AG08395 (cell line): ENCODE results near the gene GDF11.
"Not testable (repeated sequence)": the region's sequence is repeated elsewhere in the genome, so short reads cannot be mapped to it uniquely, and the experiment has no call there.

Experiments used
- DNase-seq: peaks from one replicate; pipeline ENCODE4 v3.0.0; 2012; ENCODE audit warnings: mixed read lengths, low spot score

Gene GDF11

DNA sequence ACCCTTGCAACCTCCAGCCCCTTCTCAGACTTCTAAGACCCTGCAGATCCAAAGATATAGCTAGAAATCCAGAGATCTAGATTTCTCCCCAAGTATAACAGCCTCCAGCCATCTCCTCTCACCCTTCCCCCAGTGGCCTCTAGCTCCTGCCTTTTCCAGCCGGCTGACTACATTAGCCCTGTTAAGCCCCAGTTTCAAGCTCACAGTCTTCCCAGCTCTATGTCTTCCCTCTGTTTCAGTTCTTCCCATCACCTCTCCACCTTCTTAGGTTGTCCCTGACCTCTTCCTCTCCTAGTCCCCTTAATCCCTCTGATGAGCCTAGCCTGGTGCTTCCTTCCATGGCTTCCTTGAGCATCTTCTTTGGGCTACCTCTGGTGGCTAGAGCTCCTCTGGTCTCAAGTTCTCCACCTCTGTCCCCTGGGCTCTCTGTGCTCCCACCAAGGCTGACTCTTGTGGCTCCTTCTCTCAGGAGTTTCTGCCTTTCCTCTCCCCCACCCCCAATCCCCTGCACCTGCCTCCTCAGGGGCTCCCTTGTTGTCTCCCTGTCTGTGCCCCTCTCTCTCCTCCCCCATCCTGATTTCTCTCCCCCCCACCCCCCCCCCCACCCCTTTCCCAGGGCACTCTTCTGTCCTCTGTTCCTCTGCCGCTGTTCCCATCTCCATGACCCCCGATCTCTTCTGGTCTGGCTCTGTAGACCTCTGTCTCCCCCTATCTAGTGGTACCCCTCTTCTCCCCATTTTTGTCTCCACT, 816 bp upstream of the GDF11 start:
- DNase-seq, result no peak

DNA sequence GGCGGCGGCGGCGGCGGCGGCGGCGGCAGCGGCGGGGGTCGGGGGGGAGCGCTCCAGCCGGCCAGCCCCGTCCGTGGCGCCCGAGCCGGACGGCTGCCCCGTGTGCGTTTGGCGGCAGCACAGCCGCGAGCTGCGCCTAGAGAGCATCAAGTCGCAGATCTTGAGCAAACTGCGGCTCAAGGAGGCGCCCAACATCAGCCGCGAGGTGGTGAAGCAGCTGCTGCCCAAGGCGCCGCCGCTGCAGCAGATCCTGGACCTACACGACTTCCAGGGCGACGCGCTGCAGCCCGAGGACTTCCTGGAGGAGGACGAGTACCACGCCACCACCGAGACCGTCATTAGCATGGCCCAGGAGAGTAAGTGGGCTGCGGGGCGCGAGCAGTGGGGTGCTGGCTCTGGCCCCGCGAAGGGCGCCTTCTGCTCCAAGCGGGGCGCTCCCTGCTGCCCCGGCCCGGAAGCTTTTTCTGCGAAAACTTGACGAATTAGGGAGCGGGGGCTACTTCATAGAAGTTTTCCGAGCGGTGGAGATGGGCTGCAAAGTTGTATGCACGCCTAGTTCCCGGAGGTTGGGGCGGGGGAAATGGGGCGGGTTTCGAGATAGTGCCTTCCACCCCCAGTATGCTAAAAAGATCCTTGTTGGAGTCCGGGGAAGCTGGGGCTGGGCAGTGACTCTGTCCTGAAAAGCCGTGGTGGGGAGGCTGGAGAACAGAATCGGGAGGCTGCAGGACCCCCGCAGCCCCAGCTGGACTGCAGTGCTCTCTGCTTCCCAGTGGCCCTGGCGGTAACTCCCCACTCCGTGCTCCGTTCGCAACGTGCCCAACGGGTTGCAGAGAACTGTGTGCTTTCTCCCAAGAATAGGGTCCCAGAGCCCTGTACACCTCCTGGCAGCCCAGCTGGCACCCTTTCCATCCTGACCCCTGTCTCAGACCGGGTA, 751 bp downstream of the GDF11 start:
- DNase-seq, result peak; percentile 62

DNA sequence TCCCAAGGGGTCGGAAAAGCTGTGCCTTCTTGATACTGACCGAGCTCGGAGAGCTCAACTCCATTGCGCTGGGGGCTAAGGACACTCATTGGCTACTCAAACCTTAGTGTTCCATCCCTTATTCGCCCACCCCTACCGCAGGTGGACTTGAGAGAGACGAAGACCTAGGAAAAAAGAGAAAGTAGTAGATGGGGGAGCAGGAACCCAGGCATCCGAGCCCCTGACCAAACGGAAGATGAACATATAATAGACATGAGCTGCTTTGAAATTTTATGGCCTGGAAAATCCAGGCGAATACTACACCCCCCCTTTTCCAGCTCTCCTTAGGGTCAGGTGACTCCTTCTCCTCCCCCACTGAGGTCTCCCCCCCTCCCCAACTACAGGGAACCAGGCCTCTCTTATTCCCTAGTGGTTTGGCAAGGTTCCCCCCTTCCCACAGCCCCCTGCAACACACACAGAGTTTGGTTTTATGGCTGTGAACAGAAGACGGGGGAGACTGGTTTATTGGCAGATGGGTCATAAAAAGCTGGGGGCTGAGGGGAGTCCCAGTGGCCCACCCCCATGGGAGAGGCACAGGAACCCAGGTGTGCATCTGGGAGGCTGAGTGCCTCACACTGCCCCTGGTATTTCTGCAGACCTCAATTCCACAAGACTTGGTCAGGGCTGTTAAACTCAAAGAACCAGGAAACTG, 1.6 kb downstream of the GDF11 start:
- DNase-seq, result no peak

DNA sequence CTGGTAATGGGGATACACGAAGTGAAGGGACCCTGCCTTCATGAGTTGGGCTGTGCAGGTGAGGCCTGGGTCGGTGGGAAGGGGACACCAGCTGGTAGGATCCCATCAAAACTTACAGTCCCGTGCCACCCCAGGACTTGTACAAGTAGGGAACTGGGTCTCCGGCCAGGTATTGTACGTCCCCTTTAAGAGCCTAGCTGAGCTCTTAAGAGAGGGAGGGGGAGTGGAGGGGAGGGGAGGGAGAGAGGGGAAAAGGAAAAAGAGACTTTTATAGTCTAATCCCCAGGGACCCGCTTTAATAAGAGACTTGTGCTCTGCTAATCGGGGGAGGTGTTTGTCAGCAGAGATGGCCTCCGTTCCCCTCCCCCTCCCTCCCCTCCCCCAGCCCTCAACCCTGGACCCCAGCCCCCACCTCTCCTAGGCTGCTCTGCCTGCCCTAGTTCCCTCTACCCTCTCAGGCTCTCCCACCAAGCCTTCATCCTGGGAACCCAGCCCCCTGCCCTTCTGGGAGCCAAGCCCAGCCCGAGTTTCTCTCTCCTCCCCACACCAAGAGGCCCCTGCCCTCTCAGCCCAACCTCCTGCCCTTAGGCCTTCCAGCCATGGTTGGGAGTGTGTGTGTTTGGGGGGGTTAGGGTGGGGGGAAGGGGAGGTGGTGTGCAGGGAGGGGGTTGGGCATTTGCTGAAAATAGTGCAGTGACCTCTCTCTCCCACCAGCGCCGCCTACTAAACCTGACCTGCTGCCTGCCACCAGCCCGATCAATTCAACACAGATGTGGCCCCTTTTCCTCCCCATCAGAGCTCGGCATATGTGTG, 2.6 kb downstream of the GDF11 start:
- DNase-seq, result no peak

DNA sequence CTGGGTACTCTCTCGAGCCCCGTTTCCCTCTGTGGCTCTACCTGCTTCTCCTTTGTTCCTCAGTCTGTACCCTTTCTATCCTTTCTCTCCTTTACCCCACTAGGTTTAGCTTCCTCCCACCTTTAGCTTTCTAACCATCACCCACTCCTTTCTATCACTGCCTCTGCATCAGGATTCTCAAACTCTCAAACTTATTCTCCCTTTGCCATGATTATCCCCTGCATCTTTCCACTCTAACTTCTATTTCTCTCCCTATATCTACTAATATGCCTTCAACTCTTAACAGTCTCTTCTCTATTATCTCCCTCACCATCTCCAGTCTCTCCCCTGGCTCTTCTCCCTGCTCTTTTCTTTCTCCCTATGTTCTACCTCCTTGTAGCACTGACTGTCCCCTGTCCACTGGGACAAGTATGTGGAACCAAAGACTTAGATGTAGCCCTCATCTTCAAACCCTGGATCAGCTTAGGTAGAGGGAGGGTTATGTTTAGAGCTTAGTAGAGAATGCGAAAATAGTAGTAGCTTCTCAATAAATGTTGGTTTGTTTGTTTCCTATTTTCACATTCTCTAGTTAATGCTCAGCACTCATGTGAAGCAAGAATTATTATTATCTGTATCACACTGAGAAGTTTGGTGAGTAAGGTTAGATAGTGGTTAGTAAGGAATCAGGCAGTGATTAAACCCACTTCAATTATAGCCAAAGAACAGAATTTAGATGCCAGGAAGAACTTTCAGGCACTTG, 3.4 kb downstream of the GDF11 start:
- peak; percentile 17 for DNase-seq

DNA sequence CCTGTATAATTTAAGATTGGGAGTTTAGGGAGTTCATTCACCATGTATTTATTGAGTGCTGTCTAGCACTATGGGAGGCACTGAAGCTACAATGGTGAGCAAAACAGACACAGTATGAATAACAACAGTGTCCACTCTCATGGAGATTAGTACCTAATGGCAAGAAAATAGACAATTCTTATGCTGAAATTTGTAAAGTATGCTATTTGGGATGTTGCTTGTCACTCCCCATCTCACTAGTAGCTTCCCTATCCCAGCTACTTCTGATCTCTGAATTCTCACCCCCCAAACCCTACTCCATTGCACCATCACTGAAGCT, 4.0 kb downstream of the GDF11 start:
- no peak for DNase-seq

DNA sequence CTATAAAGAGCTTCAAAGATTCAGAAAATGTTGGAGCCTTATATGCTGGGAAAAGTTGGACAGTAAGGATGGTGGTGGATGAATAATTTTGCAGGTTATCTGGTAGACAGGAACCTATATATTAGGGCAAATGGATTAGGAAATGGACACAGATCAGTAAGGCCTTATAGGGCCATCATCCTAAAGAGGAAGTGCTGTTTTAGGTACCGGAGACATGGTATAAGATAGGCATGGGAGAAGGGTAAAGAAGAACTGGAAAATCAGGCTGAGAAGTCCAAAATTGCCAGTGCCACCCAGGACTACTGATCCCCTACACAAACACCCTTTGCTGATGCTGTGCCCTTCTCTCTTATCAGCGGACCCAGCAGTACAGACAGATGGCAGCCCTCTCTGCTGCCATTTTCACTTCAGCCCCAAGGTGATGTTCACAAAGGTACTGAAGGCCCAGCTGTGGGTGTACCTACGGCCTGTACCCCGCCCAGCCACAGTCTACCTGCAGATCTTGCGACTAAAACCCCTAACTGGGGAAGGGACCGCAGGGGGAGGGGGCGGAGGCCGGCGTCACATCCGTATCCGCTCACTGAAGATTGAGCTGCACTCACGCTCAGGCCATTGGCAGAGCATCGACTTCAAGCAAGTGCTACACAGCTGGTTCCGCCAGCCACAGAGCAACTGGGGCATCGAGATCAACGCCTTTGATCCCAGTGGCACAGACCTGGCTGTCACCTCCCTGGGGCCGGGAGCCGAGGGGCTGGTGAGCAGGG, 5.5 kb downstream of the GDF11 start:
- no peak for DNase-seq

DNA sequence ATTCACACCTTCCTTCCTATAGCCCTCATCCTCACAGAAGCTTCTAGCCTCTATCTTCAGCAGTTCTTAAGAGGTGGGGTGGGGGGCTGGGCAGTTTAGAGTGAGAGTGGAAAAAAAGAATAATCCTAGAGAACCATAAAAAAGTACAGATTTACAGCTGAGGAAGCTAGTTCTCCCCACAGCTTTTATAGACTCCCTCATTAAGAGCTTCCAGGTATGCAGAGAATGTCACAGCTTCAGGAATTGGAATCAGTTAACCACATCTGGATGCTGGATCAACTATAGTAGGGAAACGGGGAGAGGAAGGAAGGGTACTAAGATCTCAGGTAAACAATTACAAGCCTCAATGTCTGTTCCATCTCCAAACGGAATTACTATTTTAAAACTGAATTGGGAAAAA, 12.3 kb downstream of the GDF11 start:
- DNase-seq, result no peak

DNA sequence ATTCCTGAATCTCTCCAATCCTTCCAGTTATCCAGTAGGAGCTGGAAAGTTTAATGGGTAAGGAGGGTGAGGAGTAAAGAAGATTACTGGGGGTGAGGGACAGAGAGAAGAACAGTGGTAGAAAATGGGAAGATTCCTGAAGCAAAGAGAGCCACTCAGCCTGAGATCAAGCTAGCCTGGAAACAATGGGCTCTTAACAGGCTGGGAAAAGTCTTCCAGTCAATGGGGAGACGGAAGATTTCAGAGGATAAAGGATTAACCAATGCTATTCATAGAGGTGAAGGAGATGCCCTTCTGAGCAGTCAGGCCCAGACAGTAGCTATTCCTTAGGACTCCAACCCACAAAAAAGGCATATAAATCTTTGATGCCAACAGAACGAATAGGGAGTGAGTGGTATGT, 14.8 kb downstream of the GDF11 start:
- no peak for DNase-seq

DNA sequence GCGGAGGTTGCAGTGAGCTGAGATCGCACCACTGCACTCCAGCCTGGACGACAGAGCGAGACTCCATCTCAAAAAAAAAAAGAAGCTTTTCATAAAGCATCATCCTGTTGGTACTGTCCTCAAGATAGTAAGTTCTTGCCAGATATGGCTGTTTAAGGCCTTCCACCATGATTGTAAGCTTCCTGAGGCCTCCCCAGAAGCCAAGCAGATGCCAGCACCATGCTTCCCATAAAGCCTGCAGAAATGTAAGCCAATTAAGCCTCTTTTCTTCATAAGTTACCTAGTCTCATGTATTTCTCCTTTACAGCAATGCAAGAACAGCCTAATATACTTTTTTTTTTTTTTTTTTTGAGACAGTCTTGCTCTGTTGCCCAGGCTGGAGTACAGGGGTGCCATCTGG, 15.7 kb downstream of the GDF11 start:
- DNase-seq, result not testable (repeated sequence)

DNA sequence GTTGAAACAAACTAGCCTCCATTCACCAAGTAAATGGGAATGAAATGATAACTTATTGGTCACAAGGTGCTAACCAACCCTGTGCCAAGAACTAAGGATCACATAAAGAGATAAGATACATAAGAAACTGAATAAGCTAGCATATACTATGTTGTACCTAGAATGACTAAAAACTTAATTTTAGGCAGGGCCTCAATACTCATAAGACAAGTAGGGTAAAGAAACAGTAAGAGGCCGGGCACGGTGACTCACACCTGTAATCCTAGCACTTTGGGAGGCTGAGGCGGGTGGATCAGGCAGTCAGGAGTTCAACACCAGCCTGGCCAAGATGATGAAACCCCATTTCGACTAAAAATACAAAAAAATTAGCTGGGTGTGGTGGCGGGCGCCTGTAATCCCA, 17.7 kb downstream of the GDF11 start:
- DNase-seq, result no peak

DNA sequence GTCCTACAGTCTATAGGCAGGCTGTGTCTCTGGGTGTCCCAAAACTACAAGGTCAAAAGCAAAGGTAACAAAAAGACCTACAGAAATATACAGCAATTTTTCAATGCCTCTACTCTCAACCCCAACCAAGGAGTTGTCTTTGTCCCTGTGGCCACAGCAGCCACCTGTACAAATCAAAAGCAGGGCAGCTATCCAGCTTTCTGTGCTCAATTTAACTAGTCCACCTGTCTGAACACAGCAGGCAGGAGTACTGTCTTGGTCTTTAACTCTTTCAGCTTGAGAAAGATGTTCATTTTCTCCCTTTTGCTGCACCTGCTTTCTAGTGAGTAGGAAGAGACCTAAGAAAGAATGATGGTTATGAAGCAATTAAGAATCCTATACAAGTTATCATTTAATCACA, 19.7 kb downstream of the GDF11 start:
- no peak for DNase-seq

DNA sequence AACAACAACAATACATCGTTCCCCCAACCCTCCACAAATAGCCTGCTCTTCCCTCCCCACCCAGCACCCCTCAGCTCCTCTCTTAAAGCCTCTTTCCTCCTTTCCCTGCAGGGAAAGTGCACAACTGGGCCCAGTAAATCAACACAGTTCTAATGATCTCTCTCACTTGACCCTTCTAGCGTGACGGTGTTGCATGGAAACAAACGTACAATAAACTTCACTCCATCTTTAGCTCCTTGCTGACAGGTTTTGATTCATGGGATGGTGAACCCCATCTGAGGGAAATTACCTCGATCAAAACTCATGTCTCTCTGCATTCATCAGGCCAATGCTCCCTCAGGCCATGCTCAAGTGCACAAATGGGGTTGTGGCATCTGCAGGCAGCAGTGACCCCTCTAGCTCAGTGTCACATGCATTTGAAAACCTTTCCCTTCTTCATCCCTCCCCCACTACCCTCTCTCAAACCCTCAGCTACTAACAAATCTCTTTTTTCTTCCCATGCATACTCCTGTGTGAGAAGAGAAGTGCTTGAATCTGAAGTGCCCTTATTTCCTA, 22.9 kb downstream of the GDF11 start:
- no peak for DNase-seq

DNA sequence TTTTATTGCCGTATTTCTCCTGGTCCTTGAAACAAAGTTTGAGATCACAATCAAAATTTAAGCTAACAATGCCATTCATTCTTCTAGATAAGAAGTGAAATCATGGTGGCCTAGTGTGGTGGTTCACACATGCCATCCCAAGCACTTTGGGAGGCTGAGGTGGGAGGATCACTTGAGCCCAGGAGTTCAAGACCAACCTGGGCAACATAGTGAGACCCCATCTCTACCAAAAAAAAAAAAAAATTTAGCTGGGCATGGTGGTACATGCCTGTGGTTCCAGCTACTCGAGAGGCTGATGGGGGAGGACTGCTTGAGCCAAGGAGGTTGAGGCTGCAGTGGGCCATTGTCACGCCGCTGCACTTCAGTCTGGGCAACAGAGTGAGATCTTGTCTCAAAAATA, 24.2 kb downstream of the GDF11 start:
- no peak for DNase-seq

DNA sequence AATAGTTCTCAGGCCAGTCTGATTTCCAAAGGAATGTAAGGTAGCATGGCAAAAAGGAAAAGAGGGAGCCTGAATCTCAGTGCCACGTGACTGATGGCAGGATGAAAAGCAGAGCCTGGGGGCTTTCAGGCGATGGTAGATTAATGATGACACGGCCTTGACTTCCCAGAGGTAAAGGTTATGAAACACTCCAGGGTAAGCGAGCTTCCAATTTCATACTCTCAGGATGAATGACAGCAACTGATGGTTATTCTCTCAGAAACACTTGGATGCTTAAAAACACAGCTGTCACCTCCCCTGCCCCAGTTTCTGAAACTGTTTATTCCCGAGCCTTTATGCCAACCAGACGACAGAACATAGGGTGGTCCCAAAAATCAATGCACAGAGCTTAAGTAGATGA, 28.8 kb downstream of the GDF11 start:
- DNase-seq, result no peak

DNA sequence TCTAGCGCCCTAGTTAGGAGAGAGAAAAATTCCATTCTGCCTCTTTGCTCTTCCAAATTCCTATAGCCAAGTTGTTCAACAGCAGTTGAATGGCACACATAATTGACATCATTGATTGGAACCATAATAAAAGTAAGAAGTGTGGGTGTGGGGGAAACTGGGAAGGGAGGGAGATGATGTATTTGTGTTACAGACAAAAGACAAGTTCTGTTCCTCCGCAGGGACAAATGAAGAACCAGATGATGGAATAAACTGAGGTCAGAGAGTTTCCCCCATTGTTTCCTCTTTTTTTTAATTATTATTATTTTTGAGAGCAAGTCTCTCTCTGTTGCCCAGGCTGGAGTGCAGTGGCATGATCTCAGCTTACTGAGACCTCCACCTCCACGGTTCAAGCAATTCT, 34.9 kb downstream of the GDF11 start:
- DNase-seq, result no peak

DNA sequence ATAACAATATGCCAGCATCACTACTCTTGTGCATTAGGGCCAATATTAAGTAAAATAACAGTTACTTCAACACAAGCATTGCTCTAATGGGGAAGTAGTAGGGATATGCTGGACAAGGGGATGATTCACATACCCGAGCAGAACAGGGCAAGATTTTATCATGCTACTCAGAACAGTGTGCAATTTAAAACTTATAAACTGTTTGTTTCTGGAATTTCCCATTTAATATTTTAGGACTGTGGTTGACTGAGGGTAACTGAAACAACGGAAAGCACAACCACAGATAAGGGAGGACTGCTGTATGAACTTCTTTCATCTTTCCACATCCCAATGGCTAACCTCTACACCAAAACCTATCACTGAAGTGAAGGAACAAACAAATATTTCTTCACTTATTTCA, 37.8 kb downstream of the GDF11 start:
- DNase-seq, result no peak

DNA sequence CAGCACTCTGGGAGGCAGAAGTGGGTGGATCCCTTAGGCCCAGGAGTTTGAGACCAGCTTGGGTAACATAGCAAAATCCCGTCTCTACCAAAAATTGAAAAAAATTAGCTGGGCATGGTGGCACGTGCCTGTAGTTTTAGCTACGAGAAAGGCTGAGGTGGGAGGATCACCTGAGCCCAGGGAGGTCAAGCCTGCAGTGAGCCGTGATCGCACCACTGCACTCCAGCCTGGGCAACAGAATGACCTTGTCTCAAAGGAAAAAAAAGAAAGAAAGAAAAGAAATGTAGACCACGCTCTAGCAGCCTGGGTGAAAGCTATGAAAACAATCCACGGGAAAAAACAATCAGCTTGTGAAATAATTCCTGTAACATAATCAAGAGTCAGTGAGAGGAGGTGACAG, 45.6 kb downstream of the GDF11 start:
- DNase-seq, result no peak

DNA sequence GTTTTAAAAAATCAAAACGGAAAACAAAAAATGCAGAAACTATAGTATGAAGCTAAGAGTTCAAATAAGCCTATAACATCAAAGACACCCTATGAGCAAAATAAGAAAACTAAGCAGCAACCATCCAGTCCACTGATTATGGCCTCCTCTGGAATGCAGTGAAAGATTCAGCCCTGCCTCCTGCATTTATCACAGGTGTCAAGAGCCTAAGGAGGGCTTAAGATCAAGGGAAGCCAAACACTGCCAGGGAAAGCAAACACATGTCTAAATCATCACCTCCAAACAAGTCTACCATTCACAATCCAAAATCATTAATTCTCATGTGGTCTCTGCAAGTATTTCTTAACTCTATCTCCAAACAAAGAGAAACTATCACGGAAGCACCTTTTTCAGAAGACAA, 46.2 kb downstream of the GDF11 start:
- no peak for DNase-seq

DNA sequence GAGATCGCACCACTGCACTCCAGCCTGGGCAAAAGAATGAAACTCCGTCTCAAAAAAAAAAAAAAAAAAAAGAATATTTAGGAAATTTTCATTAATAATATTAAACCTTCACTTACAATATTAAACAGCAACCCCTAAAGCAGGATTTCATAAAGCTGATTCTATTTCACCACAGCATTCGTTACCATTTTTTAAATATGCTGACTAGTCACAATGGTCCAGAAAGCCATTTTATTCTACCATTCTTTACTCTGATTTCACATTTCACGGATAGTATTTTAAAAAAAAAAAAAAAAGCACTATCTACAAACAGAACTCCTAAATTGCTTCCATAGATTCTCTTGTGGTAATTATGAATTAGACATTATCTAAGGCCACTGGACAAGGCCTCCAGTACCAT, 47.0 kb downstream of the GDF11 start:
- no peak for DNase-seq
